Aorta (tissue), 5 donors: ENCODE measurements around the gene CDH2. TPM values are rescaled to one million over a fixed set of nuclear protein-coding genes. Genes with fewer than 3 reads are reported as not detected.
"Not testable (repeated sequence)": the region's sequence is repeated elsewhere in the genome, so short reads cannot be mapped to it uniquely, and the experiment has no call there.

Experiments used
- ATAC-seq: fragments of 200-7000 bp; cut with Tn5 transposase; one replicate; pipeline ENCODE4 v1.9.1; 2022; ENCODE audit warnings: moderate library complexity; ENCODE audit not compliant: low FRiP score
- DNase-seq, 2 donors: peaks; one replicate each; pipeline ENCODE4 v3.0.0-alpha.2; 2020
- H3K27ac ChIP-seq, 2 donors: one replicate each; pipeline ENCODE4 v1.5.1; 2013; ENCODE audit warnings: low read length in 2 of 2, mild to moderate bottlenecking in 2 of 2, moderate library complexity in 2 of 2, control low read depth in 1 of 2, inconsistent platforms in 1 of 2, low read depth in 1 of 2
- H3K27me3 ChIP-seq, 2 donors: one replicate each; pipeline ENCODE4 v1.6.1; 2013; ENCODE audit warnings: control low read depth in 1 of 2, low read length in 1 of 2, mild to moderate bottlenecking in 1 of 2, moderate library complexity in 1 of 2; ENCODE audit not compliant: insufficient read depth in 2 of 2, control insufficient read depth in 1 of 2
- H3K36me3 ChIP-seq, 2 donors: one replicate each; pipeline ENCODE4 v1.6.1; 2013; ENCODE audit warnings: control low read depth in 1 of 2, low read length in 1 of 2, mild to moderate bottlenecking in 1 of 2; ENCODE audit not compliant: insufficient read depth in 2 of 2, control insufficient read depth in 1 of 2
- H3K4me1 ChIP-seq, 2 donors: one replicate each; pipeline ENCODE4 v1.6.1; 2013; ENCODE audit warnings: low read length in 2 of 2, control low read depth in 1 of 2, mild to moderate bottlenecking in 1 of 2, moderate library complexity in 1 of 2; ENCODE audit not compliant: insufficient read depth in 2 of 2, control insufficient read depth in 1 of 2
- H3K4me3 ChIP-seq, 2 donors: one replicate each; pipeline ENCODE4 v1.5.1; 2013; ENCODE audit warnings: low read length in 2 of 2, control low read depth in 1 of 2, mild to moderate bottlenecking in 1 of 2
- H3K9me3 ChIP-seq: one replicate; pipeline ENCODE4 v1.6.1; 2013; ENCODE audit warnings: mild to moderate bottlenecking, low read length; ENCODE audit not compliant: control insufficient read depth
- WGBS, 2 donors: extraction: QIAGEN DNeasy Blood & Tissue Kit; methylation state at CpG; one replicate each; pipeline ENCODE4 v1.1.7; 2013; 5-methylcytosine and 5-hydroxymethylcytosine counted together
- intact Hi-C, 2 donors: fragments of 100-400 bp; cut with DNase I; formaldehyde crosslinking; loops; one replicate each; pipeline versions ENCODE4 v1.14.2 to v1.15.0; 2022
- polyA plus RNA-seq, 2 donors: library from polyadenylated mRNA; stranded (reverse); fragments of 200-250 nt; gene quantifications; one replicate each; pipeline ENCODE4 v1.2.3, GENCODE V29; 2013
- total RNA-seq, 2 donors: library from RNA; stranded (reverse); fragmentation: NEBNext Ultra II Directional; extraction: Animal tissue kit (Norgen Biotek cat#: 25700); gene quantifications; one replicate each; pipeline ENCODE4 v1.2.1, GENCODE V29; 2021
- donor health status: healthy with polysubstance abuse.
- donor health status: Bipolar disorder and iron deficiency.
- donor health status: DM: no; HTN: no; CAD: no.
- donor health status: DM: no; HTN: no; CAD: no.
- donor health status: DM: yes; HTN: yes; CAD: no.

The CDH2 gene
- total and polyA plus RNA-seq, 4 donors: 6.9 to 13.9 (median 11.4) TPM

- Histone ChIP-seq H3K4me1 (no peaks in the 10 kb centered on the region), H3K36me3 (no peaks in the 10 kb centered on the region), H3K9me3 (no peaks in the 10 kb centered on the region), H3K27ac (no peak overlapping the region), H3K27me3 (no peaks in the 10 kb centered on the region), H3K4me3 (no peak overlapping the region)
- 92 to 96% methylated on average over 3 of the region's 3 CpGs for WGBS, 2 donors
- no peak for ATAC-seq
- DNase-seq: no peak
- intact Hi-C loops: no loop called here
These were observed 256.1 kb downstream of the CDH2 start for GRCh38 chr18:27920836-27921235.

- H3K4me3 ChIP-seq, H3K4me1 ChIP-seq, H3K9me3 ChIP-seq, H3K36me3 ChIP-seq, H3K27ac ChIP-seq, H3K27me3 ChIP-seq, DNase-seq, intact Hi-C loops, ATAC-seq: not testable (repeated sequence)
- WGBS, 2 donors: 95% methylated on average over 2 of the region's 2 CpGs
These were observed 270.7 kb downstream of the CDH2 start for GRCh38 chr18:27906189-27906588.

- intact Hi-C loops: no loop called here
- H3K27ac ChIP-seq: no peak overlapping the region
- DNase-seq: no peak
- no peak overlapping the region for H3K4me3 ChIP-seq
- H3K4me1 ChIP-seq: no peaks in the 10 kb centered on the region
- no peaks in the 10 kb centered on the region for H3K36me3 ChIP-seq
- H3K9me3 ChIP-seq: no peaks in the 10 kb centered on the region
- H3K27me3 ChIP-seq: no peaks in the 10 kb centered on the region
- no peak for ATAC-seq
- 91 to 92% methylated on average over 3 of the region's 3 CpGs for WGBS, 2 donors
These were observed 273.0 kb downstream of the CDH2 start for GRCh38 chr18:27903906-27904305.

- intact Hi-C loops: no loop called here
- 81% methylated on average over 4 of the region's 4 CpGs for WGBS, 2 donors
- no peak for ATAC-seq
These were observed 275.3 kb downstream of the CDH2 start for GRCh38 chr18:27901424-27902226.

More at GRCh38 chr18:27901424-27902226, 275.3 kb downstream of the CDH2 start:
- no peak for DNase-seq
- H3K27me3 ChIP-seq: no peaks in the 10 kb centered on the region
- no peaks in the 10 kb centered on the region for H3K36me3 ChIP-seq
- no peak overlapping the region for H3K27ac ChIP-seq
- no peaks in the 10 kb centered on the region for H3K4me1 ChIP-seq
- H3K4me3 ChIP-seq: no peak overlapping the region
- H3K9me3 ChIP-seq: no peaks in the 10 kb centered on the region
